ENCODE measurements around the gene LRRC14B.
"Not testable (repeated sequence)": the region's sequence is repeated elsewhere in the genome, so short reads cannot be mapped to it uniquely, and the experiment has no call there.

The LRRC14B gene

GRCh38 chr5:192970-193831 is 1.9 kb downstream of the LRRC14B start:
- DNase-seq = no peak

- no peak for DNase-seq
These were observed 2.8 kb downstream of the LRRC14B start for GRCh38 chr5:194102-194501.

- no peak for DNase-seq
These were observed 3.4 kb downstream of the LRRC14B start for GRCh38 chr5:194603-195209.

GRCh38 chr5:195401-196160 is 4.3 kb downstream of the LRRC14B start:
- no peak for DNase-seq

GRCh38 chr5:196350-196749 is 5.1 kb downstream of the LRRC14B start:
- DNase-seq = no peak

- DNase-seq = not testable (repeated sequence)
These were observed 5.7 kb downstream of the LRRC14B start for GRCh38 chr5:197031-197430.

GRCh38 chr5:197892-198489 is 6.7 kb downstream of the LRRC14B start:
- DNase-seq = no peak

GRCh38 chr5:198516-199196 is 7.4 kb downstream of the LRRC14B start:
- no peak for DNase-seq

- DNase-seq = no peak
These were observed 8.1 kb downstream of the LRRC14B start for GRCh38 chr5:199197-199949.

GRCh38 chr5:199950-200645 is 8.8 kb downstream of the LRRC14B start:
- DNase-seq = no peak

GRCh38 chr5:200985-201384 is 9.7 kb downstream of the LRRC14B start:
- DNase-seq = no peak

GRCh38 chr5:201672-202071 is 10.4 kb downstream of the LRRC14B start:
- DNase-seq = no peak

- no peak for DNase-seq
These were observed 12.1 kb downstream of the LRRC14B start for GRCh38 chr5:203246-203930.

GRCh38 chr5:204001-204400 is 12.7 kb downstream of the LRRC14B start:
- DNase-seq = no peak

GRCh38 chr5:204462-204861 is 13.2 kb downstream of the LRRC14B start:
- no peak for DNase-seq

GRCh38 chr5:204966-205670 is 13.8 kb downstream of the LRRC14B start:
- no peak for DNase-seq

GRCh38 chr5:206406-206805 is 15.1 kb downstream of the LRRC14B start:
- DNase-seq = no peak

- DNase-seq = no peak
These were observed 15.7 kb downstream of the LRRC14B start for GRCh38 chr5:206927-207536.

- DNase-seq = no peak
These were observed 16.3 kb downstream of the LRRC14B start for GRCh38 chr5:207599-207998.
